Pons (tissue), 1 donor: ENCODE results near the gene FOXL2NB.

ENCODE experiments used
- DNase-seq: peaks from one replicate; pipeline ENCODE4 v3.0.0-alpha.2; 2016; ENCODE audit warnings: low spot score

FOXL2NB gene

DNA sequence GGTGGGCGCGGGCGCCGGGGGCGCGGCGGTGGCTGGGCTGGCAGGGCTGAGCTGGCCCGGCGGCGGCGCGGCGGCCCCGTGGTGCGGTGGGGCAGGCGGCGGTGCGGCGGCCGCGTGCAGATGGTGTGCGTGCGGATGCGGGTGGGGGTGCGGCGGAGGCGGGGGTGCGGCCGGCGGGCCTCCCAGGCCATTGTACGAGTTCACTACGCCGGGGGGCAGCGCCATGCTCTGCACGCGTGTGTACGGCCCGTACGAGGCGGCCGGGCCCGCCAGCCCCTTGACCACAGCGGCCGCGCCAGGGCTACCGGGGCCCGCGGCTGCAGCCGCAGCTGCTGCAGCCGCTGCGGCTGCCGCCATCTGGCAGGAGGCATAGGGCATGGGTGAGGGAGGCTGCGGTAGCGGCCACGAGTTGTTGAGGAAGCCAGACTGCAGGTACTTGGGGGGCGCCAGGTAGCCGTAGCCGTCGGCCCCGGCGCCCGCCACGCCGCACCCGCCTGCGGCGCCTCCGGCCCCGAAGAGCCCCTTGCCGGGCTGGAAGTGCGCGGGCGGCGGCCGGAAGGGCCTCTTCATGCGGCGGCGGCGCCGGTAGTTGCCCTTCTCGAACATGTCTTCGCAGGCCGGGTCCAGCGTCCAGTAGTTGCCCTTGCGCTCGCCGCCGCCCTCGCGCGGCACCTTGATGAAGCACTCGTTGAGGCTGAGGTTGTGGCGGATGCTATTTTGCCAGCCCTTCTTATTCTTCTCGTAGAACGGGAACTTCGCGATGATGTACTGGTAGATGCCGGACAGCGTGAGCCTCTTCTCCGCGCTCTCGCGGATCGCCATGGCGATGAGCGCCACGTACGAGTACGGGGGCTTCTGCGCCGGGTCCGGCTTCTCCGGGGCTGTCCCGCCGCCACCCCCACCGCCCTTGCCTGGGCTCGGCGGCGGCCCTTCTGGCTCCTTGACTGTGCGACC is 1.0 kb upstream of the FOXL2NB start:
- no peak for DNase-seq

DNA sequence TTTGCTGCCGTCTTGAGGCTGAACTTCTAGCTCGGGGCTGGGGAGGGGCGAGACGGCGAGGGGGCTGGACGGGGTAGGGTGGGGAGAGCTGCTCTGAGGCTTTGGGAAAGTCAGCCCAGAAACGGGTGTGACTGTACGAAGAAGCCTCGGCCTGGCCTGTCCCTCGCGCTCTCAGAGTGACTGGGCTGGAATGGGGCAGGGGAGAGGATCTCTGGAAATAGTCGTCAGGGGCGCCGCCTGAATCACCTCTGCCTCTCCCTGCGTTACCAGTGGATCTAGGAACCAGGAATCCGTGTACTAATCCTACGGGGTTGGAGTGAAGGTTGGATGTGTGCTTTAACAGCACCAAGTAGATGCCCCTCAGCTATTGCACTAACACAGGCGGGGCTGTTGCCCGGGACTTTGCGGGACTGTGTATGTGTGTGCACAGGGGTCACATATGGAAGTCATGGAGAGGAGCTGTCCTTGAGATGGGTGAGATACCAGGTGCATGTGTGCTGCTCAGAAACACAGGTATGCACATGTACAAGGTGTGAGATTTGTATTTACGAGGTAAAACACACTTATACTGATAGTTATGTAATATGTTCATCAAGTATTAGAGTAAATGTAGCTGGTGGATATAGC is 591 bp downstream of the FOXL2NB start:
- no peak for DNase-seq

DNA sequence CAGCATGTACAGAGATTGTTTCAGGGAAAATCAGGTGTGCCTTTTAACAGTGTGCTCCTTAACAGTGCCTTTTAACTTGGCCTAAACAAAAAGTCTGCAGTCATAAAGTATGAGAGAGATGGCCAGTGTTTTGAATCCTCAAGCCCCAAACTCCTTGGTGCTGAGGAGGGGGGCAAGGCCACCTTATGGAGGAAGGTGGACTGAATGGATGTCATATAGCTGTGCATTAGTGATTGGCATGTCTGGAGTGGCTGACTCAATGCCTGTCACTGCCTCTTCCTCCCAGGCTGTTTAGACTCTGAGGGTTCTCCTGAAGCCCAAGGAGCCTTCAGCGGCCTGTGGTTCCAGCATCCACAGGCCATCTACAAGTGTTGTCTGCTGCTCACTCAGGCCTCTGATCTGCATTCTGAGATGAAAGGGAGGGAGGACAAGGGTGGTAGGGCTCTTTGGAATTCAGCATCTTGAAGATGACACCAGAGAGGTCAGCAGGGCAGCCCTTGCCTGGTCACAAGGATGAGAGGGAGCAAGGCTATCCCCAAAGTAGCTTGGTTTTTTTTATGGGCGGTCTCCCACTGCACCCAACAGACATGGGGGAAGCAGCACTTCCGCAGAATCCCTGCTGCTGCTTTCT is 1.5 kb downstream of the FOXL2NB start:
- no peak for DNase-seq

DNA sequence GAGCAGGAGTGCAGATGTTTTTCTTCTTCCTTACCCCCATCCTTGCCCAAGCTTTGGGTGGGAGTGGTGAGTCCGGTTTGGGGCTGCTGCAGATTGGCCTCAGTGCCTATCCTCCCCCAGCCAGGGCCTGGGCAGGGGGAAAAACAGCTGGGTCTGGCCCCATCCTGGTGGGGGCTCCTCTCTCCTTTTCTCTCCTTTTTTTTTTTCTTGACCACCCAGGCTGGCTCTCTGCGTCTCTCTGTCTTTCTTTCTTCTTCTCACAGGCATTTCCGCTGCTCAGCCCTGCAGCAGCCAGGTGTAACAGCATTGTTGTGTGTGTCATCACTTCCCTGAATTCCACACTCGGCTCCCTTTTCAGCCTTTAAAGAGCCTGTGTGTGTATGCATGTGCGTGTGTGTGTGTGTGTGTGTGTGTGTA is 2.0 kb downstream of the FOXL2NB start:
- no peak for DNase-seq

DNA sequence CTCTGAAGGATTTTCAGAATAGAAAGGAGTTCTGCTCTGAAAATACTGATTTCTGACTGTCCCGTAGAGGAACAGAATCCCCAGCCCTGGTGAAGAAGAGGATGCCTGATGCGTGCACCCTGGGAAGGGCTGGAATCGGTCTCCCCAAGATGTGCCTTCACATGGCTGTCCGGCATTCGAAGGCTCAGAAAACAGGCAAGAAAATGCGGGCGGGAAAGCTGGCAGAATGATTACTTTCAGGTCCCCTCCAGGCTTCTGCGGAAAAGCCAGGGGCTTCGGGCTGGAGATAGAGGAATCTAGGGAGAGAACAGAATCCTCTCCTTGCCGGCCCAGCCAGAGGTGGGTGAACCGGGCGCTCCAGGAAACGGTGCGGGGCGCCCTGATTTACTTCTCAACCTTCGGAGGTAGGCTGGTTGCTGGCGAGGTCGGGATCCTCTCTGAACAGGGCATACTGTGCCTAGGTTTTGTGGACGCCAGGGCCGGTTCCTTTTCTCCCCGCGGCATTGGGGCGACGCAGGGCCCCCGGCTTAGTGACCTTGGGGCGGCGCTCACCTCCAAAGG is 2.5 kb downstream of the FOXL2NB start:
- no peak for DNase-seq

DNA sequence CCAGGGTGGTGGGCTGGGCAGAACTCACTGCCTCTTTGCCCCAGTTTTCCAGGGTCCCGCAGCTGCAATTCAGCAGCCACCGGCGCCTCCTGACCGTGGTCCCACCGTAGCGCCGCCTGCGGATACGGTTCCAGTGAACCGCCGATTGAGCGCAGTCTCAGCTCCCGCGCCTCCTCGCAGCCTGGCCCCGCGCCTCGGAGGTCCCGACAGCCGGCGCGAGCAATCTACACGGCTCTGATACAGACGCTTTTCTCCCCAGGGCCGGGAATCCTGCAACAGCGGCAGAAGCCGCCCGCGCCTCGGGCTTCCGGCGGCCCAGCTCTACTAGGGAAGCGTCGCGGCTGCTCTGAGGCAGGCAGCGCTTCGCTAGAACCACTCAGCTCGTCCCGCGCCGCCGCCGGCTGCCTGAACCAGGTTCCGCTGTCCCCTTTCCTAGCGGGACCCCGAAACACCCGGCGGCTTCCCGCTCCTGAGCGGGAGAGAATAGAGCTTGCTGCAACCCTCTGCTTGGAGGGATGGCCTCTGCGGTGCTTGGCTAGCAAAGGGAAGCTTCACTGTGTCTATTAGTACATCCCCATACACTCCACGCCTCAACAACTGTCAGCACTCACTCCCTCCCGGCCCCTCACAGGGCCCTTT is 3.1 kb downstream of the FOXL2NB start:
- no peak for DNase-seq

DNA sequence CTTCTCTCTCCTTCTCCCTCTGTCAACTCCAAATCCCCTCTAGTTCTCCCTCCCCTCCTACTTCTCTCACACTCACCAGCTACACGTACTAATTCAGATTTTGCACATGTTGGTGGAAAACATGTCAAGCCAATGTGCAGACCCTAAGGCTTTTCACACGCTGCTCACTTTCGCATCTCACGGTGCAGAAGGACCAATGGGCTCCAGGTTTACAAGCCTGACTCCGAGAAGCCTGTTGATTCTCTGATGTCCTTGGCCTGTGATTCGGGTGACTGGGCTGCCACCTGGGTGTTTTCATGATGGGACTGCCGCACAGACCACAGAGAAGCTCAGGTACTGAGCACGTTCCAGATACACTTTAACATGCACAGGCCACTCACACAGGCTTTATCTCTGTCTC is 3.7 kb downstream of the FOXL2NB start:
- DNase-seq = no peak

DNA sequence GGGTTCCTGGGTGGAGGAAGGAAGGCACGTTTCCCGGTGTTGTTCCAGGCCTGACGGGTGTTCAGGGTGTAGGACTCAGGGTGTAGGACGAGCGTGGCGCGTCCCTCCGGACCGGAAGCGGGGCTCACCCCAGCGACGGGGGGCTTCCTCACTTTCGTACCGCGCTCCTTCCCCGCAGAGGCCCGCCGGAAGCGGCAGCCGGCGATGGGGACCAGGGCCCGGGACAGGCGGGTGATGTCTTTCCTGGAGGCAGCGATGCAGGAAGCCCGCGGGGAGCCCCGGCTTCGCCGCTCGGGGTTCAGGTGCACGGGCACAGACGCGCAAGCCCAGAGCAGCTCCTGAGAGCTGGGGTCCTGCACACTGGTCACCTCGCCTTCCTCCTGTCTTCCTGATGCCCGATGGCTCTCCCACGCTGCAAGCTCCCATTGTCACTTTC is 13.4 kb downstream of the FOXL2NB start:
- no peak for DNase-seq

DNA sequence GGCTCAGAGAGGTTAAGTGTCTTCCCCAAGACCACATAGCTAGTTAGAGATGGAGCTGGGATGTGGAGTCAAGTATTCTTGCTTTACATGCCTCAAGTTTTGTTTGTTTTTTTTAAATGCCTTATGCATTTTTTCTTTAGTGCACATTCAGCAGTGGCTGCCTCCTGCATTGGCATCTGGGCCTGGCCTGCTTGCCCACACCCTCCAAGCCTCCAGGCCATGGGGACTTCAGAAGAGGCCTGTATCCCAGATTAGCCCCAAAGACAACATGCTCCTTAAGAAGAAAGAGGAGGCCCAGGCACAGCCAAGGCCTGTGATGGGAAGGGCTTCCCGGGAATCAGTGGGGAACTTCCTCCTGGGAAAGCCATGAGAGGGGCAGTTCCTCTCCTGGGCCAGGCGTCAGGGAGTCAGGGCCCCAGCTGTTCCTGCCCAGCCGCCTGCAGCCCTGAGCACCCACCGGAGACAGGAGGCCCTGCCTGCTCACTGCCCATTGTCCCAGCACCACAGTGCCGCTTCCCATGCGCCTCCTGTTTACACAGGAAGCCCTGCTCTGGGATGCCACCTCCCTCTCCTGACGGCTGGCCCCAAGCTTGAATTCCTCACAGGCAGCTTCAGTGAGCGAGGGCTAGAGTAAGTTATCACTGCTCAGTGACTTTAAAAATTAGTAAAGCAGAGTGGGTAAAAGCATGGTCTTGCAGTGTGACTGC is 16.0 kb downstream of the FOXL2NB start:
- DNase-seq = no peak

DNA sequence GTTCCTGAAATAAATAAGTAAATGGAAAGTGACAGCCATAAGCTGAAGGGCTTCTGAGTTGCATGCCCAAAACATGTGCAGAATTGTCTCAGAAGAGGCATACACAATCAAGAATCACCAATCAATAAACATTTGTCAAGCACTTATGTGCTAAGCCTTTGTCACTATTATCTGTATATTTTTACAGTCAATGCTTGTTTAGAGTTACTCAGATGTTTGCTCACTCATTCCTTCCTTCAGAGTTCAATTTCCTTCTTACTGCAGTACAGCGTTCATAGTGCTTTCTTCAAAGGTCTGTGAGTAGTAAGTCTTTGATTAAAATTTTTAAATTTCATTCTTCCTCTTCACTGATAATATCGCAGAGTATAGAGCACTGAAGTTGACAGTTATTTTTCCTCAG is 17.2 kb downstream of the FOXL2NB start:
- no peak for DNase-seq

DNA sequence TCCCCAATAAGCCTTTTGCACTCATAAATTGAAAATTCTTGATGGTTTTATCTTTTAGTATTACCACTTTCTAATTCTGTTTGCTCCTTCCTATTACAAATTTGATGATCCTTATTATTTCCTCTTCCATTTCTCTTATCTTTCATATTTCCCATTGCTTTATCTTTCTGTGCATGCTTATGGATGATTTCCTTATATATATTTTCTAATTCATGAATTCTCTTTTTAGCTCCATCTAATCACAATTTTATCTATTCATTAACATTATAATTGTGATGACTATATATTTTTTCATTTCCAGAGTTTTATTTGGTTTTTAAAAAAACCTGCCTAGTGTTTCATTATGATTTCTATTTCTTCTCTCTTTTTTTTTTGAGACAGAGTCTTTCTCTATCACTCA is 17.9 kb downstream of the FOXL2NB start:
- DNase-seq = no peak

DNA sequence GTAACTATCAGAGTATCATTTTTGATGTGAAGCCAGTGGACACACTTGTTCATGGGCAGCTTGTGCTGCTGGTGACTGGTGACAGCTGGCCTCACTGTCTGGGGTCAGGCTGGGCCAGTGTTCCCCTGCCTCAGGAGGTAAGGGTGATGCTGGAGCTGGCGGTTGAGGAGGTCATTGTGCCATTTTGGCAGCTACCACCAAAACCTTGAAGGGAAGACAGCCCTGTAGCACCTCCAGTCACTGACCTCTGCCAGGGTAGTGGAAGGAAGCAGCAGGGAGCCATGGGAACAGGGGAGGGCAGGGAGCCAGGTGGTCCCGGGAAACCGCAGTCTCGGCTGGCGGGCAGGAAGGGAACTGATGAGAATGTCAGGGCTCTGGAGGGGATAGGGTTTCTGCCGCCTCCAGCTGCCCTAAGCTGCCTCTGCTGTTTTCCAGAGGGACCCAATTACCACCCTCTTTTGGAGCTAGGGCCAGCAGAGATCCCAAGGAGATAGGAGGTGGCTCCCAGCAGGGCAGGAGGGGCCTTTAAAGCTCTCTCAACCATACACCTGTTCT is 24.8 kb downstream of the FOXL2NB start:
- no peak for DNase-seq

DNA sequence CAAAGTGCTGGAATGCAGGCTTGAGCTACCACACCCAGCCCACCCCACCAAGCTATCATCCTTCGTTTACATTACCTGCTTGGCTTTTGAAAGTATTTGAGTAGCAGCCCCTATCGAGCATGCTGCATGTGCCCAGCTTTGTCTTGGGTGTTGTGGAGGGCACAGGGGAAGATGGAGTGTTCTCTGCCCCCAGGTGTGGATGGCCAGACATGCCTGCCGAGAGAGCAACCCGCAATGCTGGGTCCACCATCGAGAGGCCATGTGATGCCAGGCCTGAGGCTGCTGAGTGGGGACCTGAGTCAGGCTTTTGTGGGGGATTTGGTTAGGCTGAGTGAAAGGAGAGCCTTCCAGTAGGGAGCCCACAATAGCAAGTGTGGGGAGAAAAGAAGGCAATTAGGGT is 25.9 kb downstream of the FOXL2NB start:
- DNase-seq = no peak

DNA sequence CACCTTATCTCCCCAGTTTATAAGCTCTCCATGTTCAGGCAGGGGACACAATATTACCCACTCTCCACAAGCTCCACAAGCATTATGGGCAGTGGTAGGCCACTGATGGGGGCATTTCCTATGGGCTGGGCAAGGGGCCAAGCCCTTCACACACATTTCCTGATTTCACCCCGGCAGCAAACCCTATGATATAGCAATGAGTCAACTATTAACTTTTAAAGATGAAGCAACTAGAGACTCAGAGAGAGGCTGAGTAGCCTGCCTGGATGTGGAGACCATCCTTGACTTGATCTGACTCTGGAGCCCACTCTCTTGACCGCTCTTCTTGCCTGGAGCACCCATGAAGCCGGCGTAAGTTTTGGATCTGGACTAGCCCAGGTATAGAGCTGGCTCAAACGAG is 27.4 kb downstream of the FOXL2NB start:
- DNase-seq = no peak

DNA sequence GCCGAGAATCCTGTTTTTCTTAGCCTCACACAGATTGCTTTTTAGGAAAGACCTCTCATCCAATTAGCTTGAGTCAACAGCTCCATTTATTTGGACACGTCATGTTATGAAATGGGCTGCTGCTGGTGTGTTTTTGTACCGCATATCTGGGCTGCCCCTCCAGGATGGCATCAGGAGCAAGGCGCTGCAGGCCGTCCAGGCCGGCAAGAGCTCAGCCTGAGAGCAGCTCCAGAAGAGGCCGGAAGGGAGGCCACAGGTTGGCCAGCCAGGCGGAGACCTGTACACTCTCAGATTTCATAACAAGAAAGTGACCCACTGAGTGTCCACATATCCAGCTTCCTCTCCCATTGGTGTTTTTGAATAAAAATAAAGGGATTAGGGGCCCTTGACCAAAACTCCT is 28.3 kb downstream of the FOXL2NB start:
- DNase-seq = no peak

DNA sequence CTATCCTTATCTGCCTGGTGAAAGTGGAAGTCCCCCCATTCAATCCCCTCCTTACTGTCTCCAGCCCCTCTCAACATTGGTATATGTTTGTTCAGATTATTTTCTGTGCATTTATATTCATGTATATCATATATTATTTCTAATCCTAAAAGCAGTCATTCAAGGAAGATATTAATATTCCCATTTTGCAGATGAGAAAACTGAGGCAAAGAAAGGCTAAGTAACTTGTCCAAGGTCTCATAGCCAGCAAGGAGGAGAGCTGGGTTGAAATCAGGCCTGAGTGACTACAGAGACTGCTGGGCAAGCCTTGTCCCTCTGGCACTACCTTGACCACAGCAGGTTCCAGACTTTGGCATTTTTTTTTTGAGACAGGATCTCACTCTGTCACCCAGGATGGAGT is 29.0 kb downstream of the FOXL2NB start:
- DNase-seq = no peak

DNA sequence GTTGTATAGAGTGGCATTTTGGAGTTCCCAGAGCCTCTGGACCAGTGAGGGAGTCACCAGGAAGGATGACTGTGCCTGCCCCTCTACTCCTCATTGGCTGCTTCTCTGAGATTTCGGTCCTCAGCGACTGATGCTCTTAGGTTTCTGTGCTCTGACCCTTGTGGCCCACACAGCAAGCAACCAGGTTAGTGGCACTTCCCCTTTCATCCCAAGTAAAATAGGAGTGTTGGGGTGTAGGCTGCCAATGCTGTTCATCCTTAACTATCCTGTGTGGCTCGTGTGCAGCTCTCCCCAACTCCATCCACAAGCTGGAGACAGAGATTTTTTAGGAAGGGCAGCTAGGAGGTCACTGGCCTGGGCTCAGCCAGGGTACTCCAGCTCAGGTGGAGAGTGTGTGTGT is 37.8 kb downstream of the FOXL2NB start:
- no peak for DNase-seq

DNA sequence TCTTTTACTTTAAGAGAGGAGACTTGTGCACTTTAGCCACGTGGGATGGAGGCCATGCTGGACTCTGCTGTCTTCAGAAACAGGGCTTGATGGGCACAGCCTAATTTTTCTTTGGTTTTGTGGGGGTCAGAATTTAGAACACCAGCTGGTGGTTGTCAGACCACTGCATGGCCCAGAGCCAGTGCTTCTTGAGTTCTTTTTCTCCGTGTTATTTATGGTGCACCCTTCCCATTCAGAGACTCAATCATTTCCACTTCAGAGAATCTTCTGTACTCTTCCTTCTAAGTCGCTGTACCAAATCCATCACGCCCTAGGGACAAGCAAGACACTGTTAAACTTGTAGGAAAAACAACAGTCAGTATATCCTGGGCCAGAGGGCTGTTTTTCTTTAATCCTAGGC is 38.9 kb downstream of the FOXL2NB start:
- DNase-seq = no peak

DNA sequence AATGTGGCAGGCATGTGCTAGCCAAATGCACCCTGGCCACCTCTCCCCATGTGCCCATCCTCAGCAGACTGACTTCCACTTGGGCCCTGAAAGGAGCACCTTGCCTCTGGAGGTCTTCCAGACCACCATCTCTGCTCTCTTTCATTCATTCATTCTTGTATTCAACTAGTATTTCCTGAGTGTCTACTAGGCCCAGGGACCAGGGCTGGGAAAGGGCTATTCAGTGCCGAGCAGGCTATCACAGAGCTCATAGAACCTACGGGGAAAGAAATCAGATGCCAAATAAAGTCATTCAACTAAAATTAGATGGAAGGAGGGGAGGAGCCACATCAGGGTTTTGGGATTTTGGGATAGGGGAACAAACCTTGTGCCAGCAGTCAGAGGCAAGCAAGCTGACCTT is 40.2 kb downstream of the FOXL2NB start:
- DNase-seq = no peak

DNA sequence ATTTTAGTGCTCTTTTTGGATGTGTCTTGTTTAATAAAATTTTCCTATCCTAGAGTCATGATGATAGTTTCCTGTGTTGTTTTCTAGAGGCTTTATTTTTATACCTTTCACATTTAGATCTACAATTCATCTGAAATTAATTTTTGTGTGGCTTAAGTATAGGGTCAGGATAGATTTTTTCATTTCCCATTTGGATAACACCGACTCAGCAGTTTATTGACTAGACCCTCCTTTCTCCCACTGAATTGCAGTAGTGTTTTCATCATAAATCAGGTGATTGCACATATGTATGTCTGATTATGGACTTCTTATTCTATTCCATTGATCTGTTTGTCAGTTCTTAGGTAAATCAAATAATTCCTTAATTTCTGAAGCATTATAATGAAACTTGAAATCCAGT is 48.7 kb downstream of the FOXL2NB start:
- DNase-seq = no peak
